HAP-1 (cell line): ENCODE measurements around the gene PTPRN2.

Source experiments
- DNase-seq, 2 experiments: peaks; one replicate each; pipeline ENCODE4 v3.0.0-alpha.2; 2016 to 2020; ENCODE audit warnings: low spot score in 2 of 2
- H3K27me3 ChIP-seq: fragments of 250-450 bp; sonication (Bioruptor Pico); 2 replicates; pipeline ENCODE4 v1.5.1; 2020; ENCODE audit warnings: low read depth, mild to moderate bottlenecking, moderate library complexity
- H3K36me3 ChIP-seq: fragments of 250-450 bp; sonication (Bioruptor Pico); replicated peaks from 2 replicates; pipeline ENCODE4 v1.5.1; 2020; ENCODE audit warnings: mild to moderate bottlenecking
- H3K4me1 ChIP-seq: fragments of 250-450 bp; sonication (Bioruptor Pico); 2 replicates; pipeline ENCODE4 v1.5.1; 2020; ENCODE audit warnings: mild to moderate bottlenecking
- H3K4me3 ChIP-seq: fragments of 250-450 bp; sonication (Bioruptor Pico); 2 replicates; pipeline ENCODE4 v1.5.1; 2020; ENCODE audit warnings: mild to moderate bottlenecking, moderate library complexity
- H3K9me3 ChIP-seq: fragments of 250-450 bp; sonication (Bioruptor Pico); 2 replicates; pipeline ENCODE4 v1.5.1; 2020; ENCODE audit warnings: mild to moderate bottlenecking, moderate library complexity
- in situ Hi-C: fragments of 300-500 bp; cut with MboI; formaldehyde crosslinking; loops from 3 replicates; pipeline ENCODE4 v1.14.3; 2020; ENCODE audit warnings: low sequenced_read_pairs, inconsistent platforms, mixed read lengths

Gene PTPRN2

GRCh38 chr7:157792241-157793086 is 795.2 kb downstream of the PTPRN2 start:
- no peak for DNase-seq
- Histone ChIP-seq H3K4me3 (no peak overlapping the region), H3K9me3 (no peaks in the 10 kb centered on the region), H3K4me1 (no peaks in the 10 kb centered on the region), H3K27me3 (no peaks in the 10 kb centered on the region), H3K36me3 (no peaks in the 10 kb centered on the region)
- in situ Hi-C loops: no loop called here

DNA sequence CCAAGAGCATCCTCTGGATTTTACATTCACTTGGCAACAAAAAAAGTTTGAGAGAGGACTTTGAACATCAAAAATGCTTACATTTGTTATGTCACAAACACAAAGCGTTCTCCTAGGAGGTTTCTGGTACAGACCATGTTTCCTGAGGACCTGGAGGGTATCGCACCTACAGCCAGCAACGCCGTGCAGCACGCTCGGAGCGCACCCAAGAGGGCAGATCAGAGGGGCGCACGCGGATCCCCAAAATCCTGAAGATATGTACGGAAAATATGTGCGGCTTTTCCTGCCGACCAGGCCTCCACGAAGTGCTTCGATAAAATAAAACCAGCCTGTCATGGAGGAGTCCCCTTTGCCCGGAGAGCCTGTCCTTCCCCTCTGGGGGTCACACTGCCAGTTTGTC is 796.0 kb downstream of the PTPRN2 start:
- no peaks in the 10 kb centered on the region for H3K4me1 ChIP-seq
- DNase-seq: no peak
- no peaks in the 10 kb centered on the region for H3K36me3 ChIP-seq
- no peaks in the 10 kb centered on the region for H3K9me3 ChIP-seq
- H3K4me3 ChIP-seq: no peak overlapping the region
- no peaks in the 10 kb centered on the region for H3K27me3 ChIP-seq
- in situ Hi-C loops: no loop called here

- Histone ChIP-seq H3K36me3 (no peaks in the 10 kb centered on the region), H3K4me1 (no peaks in the 10 kb centered on the region), H3K4me3 (no peak overlapping the region), H3K27me3 (no peaks in the 10 kb centered on the region), H3K9me3 (no peaks in the 10 kb centered on the region)
- DNase-seq: no peak
- in situ Hi-C loops: no loop called here
Measured at GRCh38 chr7:157791261-157791660, 796.4 kb downstream of the PTPRN2 start.

DNA sequence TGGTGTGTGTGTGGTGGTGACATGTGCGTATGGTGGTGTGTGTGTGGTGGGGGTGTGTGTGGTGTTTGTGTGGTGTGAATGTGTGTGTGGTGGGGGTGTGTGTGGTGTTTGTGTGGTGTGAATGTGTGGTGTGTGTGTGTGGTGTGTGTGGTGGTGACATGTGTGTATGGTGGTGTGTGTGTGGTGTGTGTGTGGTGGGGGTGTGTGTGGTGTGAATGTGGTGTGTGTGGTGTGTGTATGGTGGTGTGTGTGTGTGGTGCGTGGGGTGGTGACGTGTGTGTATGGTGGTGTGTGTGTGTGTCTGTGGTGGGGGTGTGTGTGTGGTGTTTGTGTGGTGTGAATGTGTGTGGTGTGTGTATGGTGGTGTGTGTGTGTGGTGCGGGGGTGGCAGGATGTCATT is 797.7 kb downstream of the PTPRN2 start:
- H3K4me3 ChIP-seq: no peak overlapping the region
- in situ Hi-C loops: no loop called here
- no peaks in the 10 kb centered on the region for H3K4me1 ChIP-seq
- H3K36me3 ChIP-seq: no peaks in the 10 kb centered on the region
- DNase-seq: no peak
- no peaks in the 10 kb centered on the region for H3K9me3 ChIP-seq
- H3K27me3 ChIP-seq: no peaks in the 10 kb centered on the region

DNA sequence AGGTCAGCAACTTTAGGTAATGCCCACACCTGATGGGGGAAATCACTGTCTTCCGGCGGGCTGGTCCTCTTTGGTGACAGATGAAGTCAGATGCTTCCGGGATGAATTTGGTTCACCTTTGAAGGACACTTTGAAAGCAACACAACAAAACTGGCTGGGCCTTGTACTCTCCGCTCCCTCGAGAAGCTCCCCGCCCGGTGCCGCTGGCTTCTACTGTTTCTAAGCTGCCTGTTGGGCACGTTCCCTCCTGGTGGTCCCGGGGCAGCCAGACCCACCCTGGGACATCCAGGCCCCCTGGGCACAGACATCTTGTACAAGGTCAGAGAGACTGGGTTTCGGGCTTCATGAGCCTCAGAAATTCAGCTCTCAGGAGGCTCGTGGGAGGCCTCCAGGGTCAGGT is 798.5 kb downstream of the PTPRN2 start:
- no peak for DNase-seq
- H3K9me3 ChIP-seq: no peaks in the 10 kb centered on the region
- no peak overlapping the region for H3K4me3 ChIP-seq
- H3K36me3 ChIP-seq: no peaks in the 10 kb centered on the region
- no peaks in the 10 kb centered on the region for H3K4me1 ChIP-seq
- in situ Hi-C loops: no loop called here
- no peaks in the 10 kb centered on the region for H3K27me3 ChIP-seq

DNA sequence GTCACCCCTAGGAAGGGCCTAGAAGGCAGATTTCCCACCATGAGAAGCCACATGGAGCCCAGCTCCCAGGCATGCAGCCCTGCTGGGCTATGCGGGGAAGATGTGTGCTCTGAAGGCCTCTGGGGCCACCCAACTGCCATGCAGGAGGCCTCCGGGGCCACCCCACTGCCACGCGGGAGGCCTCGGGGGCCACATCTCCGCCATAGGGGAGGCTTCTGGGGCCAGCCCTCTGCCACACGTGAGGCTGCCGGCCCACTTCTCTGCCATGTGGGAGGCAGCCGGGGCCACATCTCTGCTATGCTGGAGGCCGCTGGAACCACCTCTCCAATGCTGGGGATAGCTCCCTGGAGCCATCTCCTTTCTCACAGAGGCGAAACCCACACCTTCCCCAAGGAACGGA is 799.0 kb downstream of the PTPRN2 start:
- Histone ChIP-seq H3K36me3 (no peaks in the 10 kb centered on the region), H3K4me1 (no peaks in the 10 kb centered on the region), H3K9me3 (no peaks in the 10 kb centered on the region), H3K27me3 (no peaks in the 10 kb centered on the region), H3K4me3 (no peak overlapping the region)
- DNase-seq: no peak
- in situ Hi-C loops: no loop called here

DNA sequence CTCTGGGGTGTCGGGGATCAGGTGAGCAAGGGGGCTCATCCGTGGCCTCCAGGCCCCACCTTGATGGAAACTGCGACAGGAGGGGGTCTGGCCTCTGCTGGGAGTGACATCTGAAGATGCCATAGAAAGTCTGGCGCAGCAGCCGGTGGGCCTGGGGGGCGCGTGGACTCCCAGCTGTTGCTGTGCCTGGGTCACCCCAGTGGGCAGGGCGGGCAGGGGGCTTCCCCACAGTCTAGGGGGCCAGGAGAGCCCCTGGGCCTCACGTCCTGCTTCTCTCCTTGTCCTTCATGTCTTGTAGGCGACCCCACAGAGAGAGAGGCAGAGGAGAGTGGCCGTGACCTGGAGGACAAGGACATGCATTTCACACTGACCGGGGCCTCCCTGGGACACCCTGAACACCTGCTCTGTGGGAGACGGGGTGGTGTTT is 800.3 kb downstream of the PTPRN2 start:
- Histone ChIP-seq H3K36me3 (no peaks in the 10 kb centered on the region), H3K4me3 (no peak overlapping the region), H3K4me1 (no peaks in the 10 kb centered on the region), H3K9me3 (no peaks in the 10 kb centered on the region), H3K27me3 (no peaks in the 10 kb centered on the region)
- in situ Hi-C loops: no loop called here
- DNase-seq: no peak

DNA sequence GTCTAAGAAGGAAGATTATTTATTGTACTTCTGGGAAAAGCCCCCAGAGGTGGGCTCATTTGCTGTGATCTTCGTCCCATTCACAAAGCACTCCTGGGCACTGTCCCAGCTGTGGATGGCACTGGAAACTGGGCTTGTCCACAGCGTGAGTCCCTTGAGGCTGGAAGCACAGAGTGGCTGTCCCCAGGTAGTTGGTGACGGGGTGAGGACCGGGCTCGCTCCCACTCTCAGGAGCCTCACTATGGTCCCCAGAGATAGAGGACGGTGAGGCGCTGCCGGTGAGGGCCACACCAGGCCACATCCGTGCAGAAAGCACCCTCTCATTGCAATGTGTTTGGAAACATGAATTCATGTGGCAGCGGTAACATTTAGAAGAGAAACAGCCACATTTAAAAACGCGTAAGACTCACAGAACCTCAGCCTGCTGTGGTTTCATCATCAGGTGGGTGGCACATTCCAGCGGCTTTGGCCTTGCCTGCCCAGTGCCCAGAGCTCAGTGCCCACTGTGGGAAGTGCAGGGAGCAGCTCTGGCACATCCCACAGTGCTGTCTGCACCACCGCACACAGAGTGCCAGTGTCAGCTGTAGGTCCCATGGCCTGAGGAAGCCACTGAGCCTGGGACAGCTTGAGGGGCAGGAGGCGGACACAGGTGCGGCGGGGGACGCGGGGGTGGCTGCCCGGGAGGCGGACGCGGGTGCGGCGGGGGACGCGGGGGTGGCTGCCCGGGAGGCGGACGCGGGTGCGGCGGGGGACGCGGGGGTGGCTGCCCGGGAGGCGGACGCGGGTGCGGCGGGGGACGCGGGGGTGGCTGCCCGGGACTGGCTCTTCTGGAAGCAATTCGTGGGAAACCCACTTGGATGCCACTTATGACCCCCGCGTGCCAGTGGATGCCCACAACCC is 801.0 kb downstream of the PTPRN2 start:
- H3K9me3 ChIP-seq: no peaks in the 10 kb centered on the region
- no peaks in the 10 kb centered on the region for H3K36me3 ChIP-seq
- no peaks in the 10 kb centered on the region for H3K27me3 ChIP-seq
- DNase-seq: no peak
- H3K4me3 ChIP-seq: no peak overlapping the region
- no peaks in the 10 kb centered on the region for H3K4me1 ChIP-seq
- in situ Hi-C loops: no loop called here

DNA sequence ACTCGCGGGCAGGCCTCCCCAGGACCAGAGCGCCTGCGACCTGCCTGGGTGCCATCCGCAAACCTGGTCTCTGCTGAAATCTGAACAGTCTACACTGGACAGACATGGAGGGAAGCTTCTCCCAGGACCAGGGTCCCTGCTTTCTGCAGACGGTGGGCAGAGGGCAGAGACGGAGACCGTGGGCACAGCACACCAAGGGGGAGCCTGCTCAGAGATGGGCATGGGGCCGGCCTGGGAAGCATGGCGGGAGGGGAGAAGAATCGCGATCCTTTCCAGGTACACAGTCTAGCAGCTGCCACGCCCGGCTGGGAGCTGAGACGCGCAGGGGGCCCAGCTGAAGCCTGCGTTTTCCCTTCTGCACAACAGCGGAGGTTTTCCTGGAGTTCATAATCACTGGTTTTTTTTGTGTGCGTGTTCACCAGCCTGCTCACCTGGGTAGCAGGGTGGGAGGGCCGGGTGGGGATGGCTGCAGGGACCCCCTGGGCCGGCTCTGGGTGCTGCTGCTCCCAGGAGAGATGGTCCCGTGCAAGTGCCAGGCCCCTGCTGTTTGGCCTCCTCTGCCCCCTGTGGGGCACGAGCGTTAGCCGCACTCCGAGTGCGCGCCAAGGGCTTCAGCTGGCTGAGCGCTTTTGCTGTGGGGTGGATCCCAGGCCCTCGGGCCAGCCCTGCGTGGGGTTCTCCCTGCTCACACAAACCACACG is 802.0 kb downstream of the PTPRN2 start:
- in situ Hi-C loops: no loop called here
- no peak for DNase-seq
- H3K4me3 ChIP-seq: no peak overlapping the region
- no peaks in the 10 kb centered on the region for H3K9me3 ChIP-seq
- H3K4me1 ChIP-seq: no peaks in the 10 kb centered on the region
- H3K36me3 ChIP-seq: no peaks in the 10 kb centered on the region
- H3K27me3 ChIP-seq: no peaks in the 10 kb centered on the region

DNA sequence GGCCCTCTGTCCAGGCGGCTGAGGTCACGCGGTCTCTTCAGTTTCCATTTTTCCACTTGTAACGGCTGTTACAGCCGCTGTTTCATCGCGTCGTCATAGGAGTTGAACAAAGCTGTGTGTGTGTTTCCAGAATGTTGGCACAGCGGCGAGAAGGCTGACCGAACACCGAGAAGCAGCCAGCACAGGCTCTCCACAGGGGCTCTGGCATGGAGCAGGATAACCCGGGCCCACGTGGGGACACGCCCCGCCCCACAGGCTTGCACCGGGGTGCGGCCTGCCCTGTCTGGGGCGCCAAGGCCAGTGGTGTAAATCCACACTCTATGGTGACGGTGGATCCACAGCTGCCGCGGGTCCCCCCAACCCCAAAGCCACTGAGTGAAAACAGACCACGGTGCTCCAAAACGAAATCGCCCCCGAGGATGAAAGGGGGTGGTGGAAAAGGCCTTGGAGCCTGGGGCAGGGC is 802.6 kb downstream of the PTPRN2 start:
- H3K4me1 ChIP-seq: no peaks in the 10 kb centered on the region
- DNase-seq: no peak
- in situ Hi-C loops: no loop called here
- no peaks in the 10 kb centered on the region for H3K9me3 ChIP-seq
- no peak overlapping the region for H3K4me3 ChIP-seq
- H3K36me3 ChIP-seq: no peaks in the 10 kb centered on the region
- H3K27me3 ChIP-seq: no peaks in the 10 kb centered on the region

GRCh38 chr7:157784041-157784835 is 803.4 kb downstream of the PTPRN2 start:
- DNase-seq: no peak
- H3K36me3 ChIP-seq: no peaks in the 10 kb centered on the region
- in situ Hi-C loops: no loop called here
- H3K4me3 ChIP-seq: no peak overlapping the region
- H3K27me3 ChIP-seq: no peaks in the 10 kb centered on the region
- H3K4me1 ChIP-seq: no peaks in the 10 kb centered on the region
- no peaks in the 10 kb centered on the region for H3K9me3 ChIP-seq

GRCh38 chr7:157782041-157782440 is 805.6 kb downstream of the PTPRN2 start:
- H3K27me3 ChIP-seq: no peaks in the 10 kb centered on the region

GRCh38 chr7:157780721-157781120 is 806.9 kb downstream of the PTPRN2 start:
- no peak overlapping the region for H3K4me3 ChIP-seq
- no peaks in the 10 kb centered on the region for H3K4me1 ChIP-seq
- H3K27me3 ChIP-seq: no peaks in the 10 kb centered on the region
- no peak for DNase-seq
- no peaks in the 10 kb centered on the region for H3K9me3 ChIP-seq
- in situ Hi-C loops: no loop called here
- no peaks in the 10 kb centered on the region for H3K36me3 ChIP-seq

More at GRCh38 chr7:157782041-157782440, 805.6 kb downstream of the PTPRN2 start:
- Histone ChIP-seq H3K36me3 (no peaks in the 10 kb centered on the region), H3K9me3 (no peaks in the 10 kb centered on the region), H3K4me1 (no peaks in the 10 kb centered on the region), H3K4me3 (no peak overlapping the region)
- in situ Hi-C loops: no loop called here
- DNase-seq: no peak
